ENCODE results near the gene CYGB.

CYGB gene

DNA sequence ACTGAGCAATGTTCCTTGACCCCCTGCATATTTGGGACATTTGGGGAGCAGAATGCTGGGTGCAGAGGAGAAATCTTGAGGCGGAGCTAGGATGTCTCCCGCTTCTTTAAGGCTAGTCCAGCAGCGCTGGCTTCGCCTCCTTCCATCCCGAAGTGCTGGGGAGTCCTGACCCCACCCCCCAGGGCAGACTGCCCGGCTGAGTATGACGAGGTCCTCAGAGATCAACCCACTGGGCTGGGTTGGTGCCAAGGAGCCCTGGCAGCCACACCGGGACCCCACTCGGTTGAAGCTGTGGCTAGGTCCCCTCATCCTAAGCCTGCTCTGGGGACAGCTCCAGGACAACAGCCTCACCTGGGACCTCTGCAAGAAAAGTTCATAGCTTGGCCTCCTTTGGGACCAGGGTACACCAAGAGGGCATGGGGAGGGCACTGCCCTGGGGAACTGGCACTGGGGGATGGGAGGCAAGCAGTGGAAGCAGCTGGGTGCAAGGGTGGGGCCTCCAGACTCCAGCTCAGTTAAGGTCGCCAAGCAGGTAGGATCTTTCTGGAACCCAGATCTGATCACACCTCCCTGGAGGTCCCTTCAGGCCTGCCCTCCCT is 47.3 kb downstream of the CYGB start:
- H3K4me2 ChIP-seq (ENCODE audit: insufficient read depth, low read length) = no peak overlapping the region
- DNase-seq (no peak), ATAC-seq (ENCODE audit: insufficient read depth, low read depth) (no peak)
- no peak overlapping the region for H3K27ac ChIP-seq (ENCODE audit: low read length)
- H2AFZ ChIP-seq (ENCODE audit: low read depth, low read length) = no peak overlapping the region
- H3K9ac ChIP-seq (ENCODE audit: low read depth, low read length) = no peak overlapping the region
- TF ChIP-seq, protein P1, sequence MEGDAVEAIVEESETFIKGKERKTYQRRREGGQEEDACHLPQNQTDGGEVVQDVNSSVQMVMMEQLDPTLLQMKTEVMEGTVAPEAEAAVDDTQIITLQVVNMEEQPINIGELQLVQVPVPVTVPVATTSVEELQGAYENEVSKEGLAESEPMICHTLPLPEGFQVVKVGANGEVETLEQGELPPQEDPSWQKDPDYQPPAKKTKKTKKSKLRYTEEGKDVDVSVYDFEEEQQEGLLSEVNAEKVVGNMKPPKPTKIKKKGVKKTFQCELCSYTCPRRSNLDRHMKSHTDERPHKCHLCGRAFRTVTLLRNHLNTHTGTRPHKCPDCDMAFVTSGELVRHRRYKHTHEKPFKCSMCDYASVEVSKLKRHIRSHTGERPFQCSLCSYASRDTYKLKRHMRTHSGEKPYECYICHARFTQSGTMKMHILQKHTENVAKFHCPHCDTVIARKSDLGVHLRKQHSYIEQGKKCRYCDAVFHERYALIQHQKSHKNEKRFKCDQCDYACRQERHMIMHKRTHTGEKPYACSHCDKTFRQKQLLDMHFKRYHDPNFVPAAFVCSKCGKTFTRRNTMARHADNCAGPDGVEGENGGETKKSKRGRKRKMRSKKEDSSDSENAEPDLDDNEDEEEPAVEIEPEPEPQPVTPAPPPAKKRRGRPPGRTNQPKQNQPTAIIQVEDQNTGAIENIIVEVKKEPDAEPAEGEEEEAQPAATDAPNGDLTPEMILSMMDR (IDR thresholded peaks at IDR 0.05; ENCODE audit: borderline replicate concordance, extremely low read depth, low read length, poor library complexity, severe bottlenecking) = no peak
- TF ChIP-seq EZH2 (IDR thresholded peaks at IDR 0.05; ENCODE audit: borderline replicate concordance, low read depth, low read length, severe bottlenecking) = no peak
- H4K20me1 ChIP-seq (ENCODE audit: insufficient read depth, low read length) = no peaks in the 10 kb centered on the region
- no peaks in the 10 kb centered on the region for H3K9me3 ChIP-seq (ENCODE audit: insufficient read depth, low read length, severe bottlenecking)
- peaks cover 5% of the 10 kb centered on the region for H3K4me1 ChIP-seq (ENCODE audit: insufficient read depth, low read length)
- no peaks in the 10 kb centered on the region for H3K79me2 ChIP-seq (ENCODE audit: insufficient read depth, low read length)
- H3K27me3 ChIP-seq (ENCODE audit: insufficient read depth, low read length, poor library complexity) = no peaks in the 10 kb centered on the region
- H3K4me3 ChIP-seq (ENCODE audit: low read depth in 1 of 2, low read length in 2 of 2) = no peak overlapping the region
- H3K36me3 ChIP-seq (ENCODE audit: insufficient read depth, low read length) = no peaks in the 10 kb centered on the region

GRCh38 chr17:76487451-76488192 is 49.9 kb downstream of the CYGB start:
- H2AFZ ChIP-seq (ENCODE audit: low read depth, low read length) = no peak overlapping the region
- H3K4me3 ChIP-seq (ENCODE audit: low read depth in 1 of 2, low read length in 2 of 2) = no peak overlapping the region
- H3K4me2 ChIP-seq (ENCODE audit: insufficient read depth, low read length) = no peak overlapping the region
- no peaks in the 10 kb centered on the region for H3K4me1 ChIP-seq (ENCODE audit: insufficient read depth, low read length)
- no peaks in the 10 kb centered on the region for H4K20me1 ChIP-seq (ENCODE audit: insufficient read depth, low read length)
- ATAC-seq (ENCODE audit: insufficient read depth, low read depth) (no peak), DNase-seq (no peak)
- no peaks in the 10 kb centered on the region for H3K27me3 ChIP-seq (ENCODE audit: insufficient read depth, low read length, poor library complexity)
- no peaks in the 10 kb centered on the region for H3K36me3 ChIP-seq (ENCODE audit: insufficient read depth, low read length)
- no peaks in the 10 kb centered on the region for H3K79me2 ChIP-seq (ENCODE audit: insufficient read depth, low read length)
- TF ChIP-seq, protein P1 (IDR thresholded peaks at IDR 0.05; ENCODE audit: borderline replicate concordance, extremely low read depth, low read length, poor library complexity, severe bottlenecking) = no peak
- TF ChIP-seq EZH2 (IDR thresholded peaks at IDR 0.05; ENCODE audit: borderline replicate concordance, low read depth, low read length, severe bottlenecking) = no peak
- H3K27ac ChIP-seq (ENCODE audit: low read length) = no peak overlapping the region
- H3K9me3 ChIP-seq (ENCODE audit: insufficient read depth, low read length, severe bottlenecking) = no peaks in the 10 kb centered on the region
- H3K9ac ChIP-seq (ENCODE audit: low read depth, low read length) = no peak overlapping the region

DNA sequence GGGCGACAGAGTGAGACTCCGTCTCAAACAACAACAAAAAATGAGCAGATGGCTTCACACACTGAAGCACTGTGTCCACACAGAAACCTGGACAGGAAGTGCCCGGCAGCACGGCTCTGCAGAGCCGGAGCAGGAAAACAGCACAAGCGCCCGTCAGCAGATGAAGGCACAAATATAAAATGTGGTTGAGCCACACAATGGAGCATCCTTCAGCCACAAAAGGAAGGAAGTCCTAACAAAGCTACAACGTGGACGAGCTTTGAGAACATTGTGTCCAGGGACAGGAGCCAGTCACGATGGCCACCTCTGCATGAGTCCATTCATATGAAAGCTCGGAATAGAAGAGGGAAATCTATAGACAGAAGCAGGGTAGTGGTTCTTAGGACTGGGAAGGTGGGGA is 51.9 kb downstream of the CYGB start:
- DNase-seq (no peak), ATAC-seq (ENCODE audit: insufficient read depth, low read depth) (no peak)
- Histone ChIP-seq H2AFZ (ENCODE audit: low read depth, low read length) (no peak overlapping the region), H3K9me3 (ENCODE audit: insufficient read depth, low read length, severe bottlenecking) (no peaks in the 10 kb centered on the region), H3K4me1 (ENCODE audit: insufficient read depth, low read length) (no peaks in the 10 kb centered on the region), H3K27ac (ENCODE audit: low read length) (no peak overlapping the region), H3K27me3 (ENCODE audit: insufficient read depth, low read length, poor library complexity) (no peaks in the 10 kb centered on the region), H3K9ac (ENCODE audit: low read depth, low read length) (no peak overlapping the region), H4K20me1 (ENCODE audit: insufficient read depth, low read length) (no peaks in the 10 kb centered on the region), H3K4me2 (ENCODE audit: insufficient read depth, low read length) (no peak overlapping the region), H3K79me2 (ENCODE audit: insufficient read depth, low read length) (no peaks in the 10 kb centered on the region), H3K36me3 (ENCODE audit: insufficient read depth, low read length) (no peaks in the 10 kb centered on the region), H3K4me3 (ENCODE audit: low read depth in 1 of 2, low read length in 2 of 2) (no peak overlapping the region)
- TF ChIP-seq EZH2 (IDR thresholded peaks at IDR 0.05; ENCODE audit: borderline replicate concordance, low read depth, low read length, severe bottlenecking) = no peak
- TF ChIP-seq, protein P1 (IDR thresholded peaks at IDR 0.05; ENCODE audit: borderline replicate concordance, extremely low read depth, low read length, poor library complexity, severe bottlenecking) = no peak

Data from DND-41 (cell line).